HG03460 (cell line): ENCODE results near the gene HOXD1.

Experiments
- ATAC-seq: cut with Tn5 transposase; IDR thresholded peaks from one replicate; pipeline ENCODE4 v1.9.1; 2021; ENCODE audit not compliant: unreplicated experiment

Gene HOXD1

GRCh38 chr2:176152350-176153181, 35.9 kb upstream of the HOXD1 start:
- ATAC-seq = no peak

- ATAC-seq = no peak
Observed at GRCh38 chr2:176154576-176155252, 33.8 kb upstream of the HOXD1 start.

DNA sequence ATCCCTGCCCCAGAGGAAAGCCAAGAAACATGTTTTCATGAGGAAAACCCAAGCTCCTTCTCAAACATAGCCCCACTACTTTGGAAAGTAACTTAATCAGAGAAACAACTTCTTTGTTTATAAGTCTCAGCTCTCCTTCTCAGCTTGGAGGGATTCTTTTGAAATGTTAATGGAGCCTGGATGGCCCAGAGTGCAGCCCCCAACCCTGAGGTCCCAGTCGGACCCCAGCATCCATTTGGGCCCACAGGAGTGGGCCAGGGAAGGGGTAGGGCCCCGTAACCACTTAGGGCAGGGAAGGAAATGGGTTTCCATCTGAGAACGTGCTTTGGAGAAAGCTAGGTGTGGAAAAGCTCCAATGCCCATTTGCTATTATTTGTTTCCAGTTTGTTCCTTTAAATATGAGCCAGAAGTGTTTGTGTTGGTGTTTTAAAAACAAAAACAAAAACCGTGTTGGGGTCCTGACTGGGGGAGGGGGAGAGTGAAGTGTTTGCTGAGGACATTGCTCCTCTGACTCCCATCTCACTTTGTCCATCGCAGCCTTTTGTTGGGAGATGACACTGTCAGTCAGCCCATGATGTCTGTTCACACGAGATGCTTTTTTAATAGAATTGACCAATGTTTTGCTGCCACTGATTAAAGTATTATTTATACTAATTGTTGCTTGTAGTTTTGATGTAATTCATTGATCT, 33.0 kb upstream of the HOXD1 start:
- ATAC-seq = no peak

DNA sequence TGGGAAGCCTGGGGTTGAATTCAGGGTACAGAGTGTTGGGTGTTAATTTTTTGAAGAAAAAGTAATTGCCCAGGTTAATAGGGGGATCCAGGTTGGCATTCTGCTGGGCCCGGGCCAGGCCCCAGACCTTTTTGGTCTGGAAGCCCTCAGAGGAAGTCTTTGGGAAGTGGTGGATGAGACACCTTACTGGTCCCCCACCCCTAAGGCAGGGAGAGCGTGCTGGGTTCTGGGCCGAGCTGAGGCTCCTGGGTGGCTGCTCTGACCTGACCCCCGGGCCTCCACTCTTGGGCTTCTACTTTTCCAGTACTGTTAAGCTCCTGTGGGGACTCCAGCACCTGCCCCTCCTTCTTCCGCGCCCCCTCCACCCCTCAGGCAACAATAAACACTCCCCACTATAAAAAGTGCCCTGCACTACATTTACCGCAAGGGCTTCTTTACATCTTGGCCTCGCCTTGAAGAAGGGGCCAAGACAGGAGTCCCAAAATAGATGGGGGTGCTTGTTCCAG, 32.1 kb upstream of the HOXD1 start:
- no peak for ATAC-seq

DNA sequence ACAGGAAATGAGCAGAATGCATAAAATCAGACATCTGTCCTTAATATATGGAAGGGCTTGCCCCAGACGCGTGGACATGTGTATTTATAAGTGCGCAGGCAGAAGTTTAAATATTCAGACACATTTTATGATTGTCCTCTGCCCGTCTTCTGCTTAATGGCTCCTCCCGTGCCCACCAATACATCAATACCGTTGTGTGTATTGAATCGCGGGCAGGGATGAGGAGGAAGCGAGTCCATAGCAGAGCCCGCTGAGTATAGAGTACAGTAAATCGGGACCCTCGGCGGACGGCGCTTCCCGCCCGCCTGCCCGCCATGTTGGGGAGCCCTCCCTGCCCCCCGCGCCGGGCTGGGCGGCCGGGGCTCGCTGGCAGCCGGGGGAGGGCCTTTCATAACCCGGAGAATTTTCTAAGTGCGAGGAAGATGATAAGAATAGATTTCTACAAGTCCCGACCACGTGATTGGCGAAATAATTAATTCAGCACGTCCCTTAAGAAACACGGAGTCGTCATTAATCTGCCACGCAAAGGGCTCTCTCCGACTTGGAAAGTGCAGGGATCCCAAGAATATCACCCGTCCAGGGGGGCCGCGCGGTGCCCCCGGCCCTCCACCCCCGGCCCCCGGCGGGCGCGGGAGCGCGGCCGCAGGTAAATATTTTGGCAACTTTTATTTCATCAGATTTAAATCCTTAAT, 31.5 kb upstream of the HOXD1 start, which contains the start of gene HOXD3:
TSS of gene HOXD3 (plus strand) at position 501 of the 692 bp plus-strand sequence. CDS start 11,808 bp downstream, outside the sequence.
- ATAC-seq = no peak

DNA sequence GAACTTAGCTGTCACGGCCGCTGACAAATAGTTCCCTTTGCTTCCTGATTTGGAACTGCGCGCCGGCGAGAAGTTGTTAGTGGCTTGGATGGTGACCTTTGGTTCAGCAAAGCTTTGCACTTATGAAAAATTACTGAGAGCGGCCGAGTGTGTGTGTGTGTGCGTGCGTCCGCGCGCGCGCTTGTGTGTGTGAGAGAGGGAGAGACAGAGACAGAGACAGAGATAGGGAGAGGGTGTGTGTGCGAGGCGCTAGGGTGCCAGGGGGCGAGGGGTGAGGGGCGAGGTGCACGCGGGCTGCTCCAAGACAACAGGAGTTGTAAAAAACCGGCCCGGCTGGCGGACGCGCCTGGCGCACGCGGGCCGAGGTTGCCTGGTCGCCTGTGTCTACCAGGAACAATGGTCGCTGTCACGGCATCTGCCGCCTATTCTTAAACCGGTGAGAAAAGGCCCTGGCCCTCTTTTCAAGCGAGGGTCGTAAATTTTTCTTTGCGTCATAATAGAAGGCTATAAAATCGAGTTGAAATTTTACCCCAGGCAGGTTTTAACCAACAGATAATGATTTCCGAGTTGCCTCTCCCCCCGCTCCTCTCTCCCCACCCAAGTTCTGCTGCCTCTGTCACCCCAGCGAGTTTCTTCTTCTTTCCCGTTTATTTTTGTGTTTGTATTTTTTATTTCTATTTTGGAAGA, 30.8 kb upstream of the HOXD1 start:
- no peak for ATAC-seq

GRCh38 chr2:176158186-176158591, 30.3 kb upstream of the HOXD1 start:
- no peak for ATAC-seq

- no peak for ATAC-seq
Observed at GRCh38 chr2:176158855-176159662, 29.4 kb upstream of the HOXD1 start.

- ATAC-seq = no peak
Observed at GRCh38 chr2:176159663-176160250, 28.7 kb upstream of the HOXD1 start.

GRCh38 chr2:176160251-176160985, 28.1 kb upstream of the HOXD1 start:
- no peak for ATAC-seq

DNA sequence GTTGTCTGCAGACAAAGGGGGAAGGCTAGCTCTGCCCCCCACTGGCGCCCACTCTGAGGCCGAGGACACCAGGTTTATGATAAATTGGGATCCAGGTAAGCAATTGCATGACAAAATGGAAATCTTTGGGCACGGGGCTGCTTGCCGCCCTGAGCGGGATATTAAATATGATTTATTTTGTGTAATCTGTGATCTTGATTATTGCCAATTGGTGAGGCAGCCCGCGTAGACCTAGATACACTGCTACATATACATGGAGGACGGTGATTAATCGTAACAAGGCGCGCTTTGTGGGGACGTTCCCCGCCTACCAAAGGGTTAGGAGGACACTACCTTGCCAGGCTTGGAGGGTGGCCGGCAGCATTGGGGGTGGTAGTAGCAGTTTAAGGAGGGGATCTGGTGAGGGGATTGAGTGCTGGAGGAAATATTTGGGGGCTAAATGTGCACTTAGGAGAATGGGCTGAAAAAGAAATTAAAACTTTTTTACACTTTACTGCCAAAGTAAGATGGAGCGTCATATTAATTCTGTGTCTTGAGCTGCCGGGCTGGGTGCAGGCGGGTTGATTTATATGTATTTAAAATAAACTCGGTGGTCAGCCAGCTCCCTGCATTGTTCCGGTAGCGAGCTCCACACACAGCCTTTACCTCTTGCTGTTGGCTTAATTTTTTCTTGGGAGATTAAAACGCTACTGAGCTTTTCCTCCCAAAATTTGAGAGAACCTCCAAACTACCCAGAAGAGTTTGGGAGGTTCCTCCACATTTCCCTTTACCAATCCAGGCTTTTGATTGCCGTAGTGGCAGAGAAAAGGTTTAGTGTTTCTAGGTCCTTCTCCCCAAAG, 27.3 kb upstream of the HOXD1 start:
- ATAC-seq = no peak

DNA sequence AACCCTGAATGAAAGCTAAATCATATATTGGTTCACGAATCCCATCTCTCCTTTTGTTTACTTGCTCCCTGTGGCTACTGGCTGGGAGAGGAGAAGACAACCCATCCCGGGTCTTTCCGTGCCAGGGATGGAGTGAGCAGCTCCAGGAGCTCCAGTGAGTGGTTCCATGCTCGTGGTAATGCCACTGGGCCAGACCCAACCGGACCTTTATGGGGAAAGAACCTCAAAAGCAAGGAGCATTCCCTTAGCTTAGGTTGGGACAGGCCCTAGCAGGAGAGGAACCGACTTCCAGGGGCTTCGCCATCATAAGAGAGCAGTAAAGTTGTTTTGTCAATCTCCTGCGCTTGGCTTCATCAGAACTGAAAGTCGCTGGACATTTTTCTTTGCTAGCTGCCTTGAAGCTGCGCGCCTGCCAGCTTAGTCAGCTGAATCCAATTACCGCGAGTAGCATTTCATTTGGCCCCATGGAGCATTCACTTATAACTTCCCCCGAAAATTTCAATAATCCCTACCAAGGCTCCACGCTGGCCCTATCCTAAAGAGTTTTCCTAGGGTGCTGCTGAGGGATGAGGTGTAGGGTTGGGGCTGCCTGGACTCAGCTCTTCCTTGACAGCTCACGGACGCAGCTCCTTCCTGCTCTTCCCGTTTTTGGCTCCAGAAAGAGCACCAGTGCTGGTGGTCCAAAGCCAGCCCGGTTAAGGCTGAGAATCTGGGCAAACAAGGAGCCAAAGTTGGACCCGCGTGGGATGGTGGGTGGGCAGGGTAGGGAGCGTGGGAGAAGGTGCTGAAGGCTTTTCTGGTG, 26.4 kb upstream of the HOXD1 start:
- ATAC-seq = no peak

DNA sequence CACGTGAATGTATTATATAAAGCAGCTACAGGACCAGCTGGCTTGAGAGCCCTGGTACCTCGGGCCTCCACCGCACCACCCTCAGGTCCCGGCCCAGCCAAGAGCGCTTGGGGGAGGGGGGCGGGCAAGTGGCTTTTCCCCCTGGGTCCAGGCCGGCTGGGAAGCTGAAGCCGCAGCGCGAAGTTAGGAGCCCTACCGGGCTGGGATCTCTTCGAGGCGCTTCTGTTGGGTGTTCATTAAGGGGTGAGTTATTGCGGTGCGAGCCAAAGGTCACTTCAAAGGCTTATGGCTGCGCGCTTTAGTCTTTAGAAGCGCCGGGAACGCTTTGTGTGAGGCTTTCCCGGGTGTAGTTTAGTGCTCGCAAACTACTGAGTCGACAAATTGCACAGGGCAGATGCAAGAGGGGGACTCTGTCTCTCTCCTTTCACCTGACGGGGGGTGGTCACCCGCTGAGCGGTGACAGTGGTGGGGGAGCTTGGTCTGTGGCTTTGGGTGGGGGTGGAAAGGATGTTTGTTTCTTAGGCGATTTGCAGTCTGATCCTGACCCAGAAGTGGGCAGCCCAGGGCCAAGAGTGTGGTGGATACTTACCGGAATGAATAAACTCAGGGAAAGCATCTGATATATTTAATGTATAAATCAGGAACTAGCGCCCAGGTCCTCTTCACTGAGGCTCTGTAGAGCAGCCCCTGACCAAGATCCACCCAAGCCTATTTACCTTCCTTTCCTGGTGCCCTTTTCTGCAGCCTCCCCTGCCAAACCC, 25.4 kb upstream of the HOXD1 start:
- no peak for ATAC-seq

DNA sequence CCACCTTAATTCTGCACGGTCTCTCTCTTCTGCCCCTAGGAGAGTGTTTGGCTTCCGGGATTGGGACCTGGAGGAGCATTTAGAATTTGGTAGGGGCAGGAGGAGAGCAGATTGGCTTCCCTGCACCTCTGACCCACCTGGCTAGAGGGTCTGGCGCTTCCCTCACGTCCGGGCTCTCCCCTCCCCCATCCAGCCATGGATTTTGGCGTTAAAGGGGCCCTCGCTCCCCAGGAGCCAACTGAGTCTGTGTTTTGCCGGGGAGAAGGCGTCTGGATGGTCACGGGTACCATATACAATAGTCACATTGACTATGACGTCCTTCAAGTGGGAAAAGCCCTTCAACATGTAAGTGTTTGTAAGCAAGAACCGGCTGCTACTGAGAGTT, 24.8 kb upstream of the HOXD1 start:
- ATAC-seq = no peak

DNA sequence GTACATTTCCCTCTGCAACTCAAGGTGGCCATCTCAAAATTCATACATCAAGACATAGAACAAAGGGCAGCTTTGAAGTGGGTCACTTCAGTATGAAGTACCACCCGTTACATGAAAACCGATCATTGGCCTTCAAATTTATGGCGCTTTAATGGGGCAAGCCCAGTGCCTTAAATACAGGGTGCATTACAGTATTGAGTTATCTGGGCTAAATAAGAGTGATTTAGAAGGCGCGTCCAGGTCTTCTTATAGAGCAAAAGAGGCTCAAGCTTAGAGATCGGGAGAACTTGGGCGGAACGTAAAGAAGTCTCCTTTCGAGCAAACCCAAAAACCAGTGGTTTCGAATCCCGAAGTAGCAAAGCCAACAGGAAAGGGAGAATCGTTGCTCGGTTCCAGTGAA, 24.3 kb upstream of the HOXD1 start:
- no peak for ATAC-seq
